Ovary (tissue), 3 donors: Measurements from ENCODE around the gene SVOPL.

Experiments used
- CTCF ChIP-seq, 3 donors: fragments of 450-650 bp in 2 of 3; fragments of 200-600 bp in 1 of 3; IDR thresholded peaks; one replicate each; pipeline versions ENCODE4 v1.5.1 to v1.8.0; 2016 to 2022; ENCODE audit warnings: antibody characterized with exemption in 3 of 3, mild to moderate bottlenecking in 1 of 3
- EP300 ChIP-seq: sonication (generic); formaldehyde crosslinking; IDR thresholded peaks from one replicate; pipeline ENCODE4 v1.6.1; 2017; ENCODE audit warnings: antibody characterized with exemption
- donor health status: DM: no; HTN: no; CAD: no.

GRCh38 chr7:138579136-138579535 lies 122.0 kb downstream of the SVOPL start:
- no peak for TF ChIP-seq CTCF (IDR thresholded peaks at IDR 0.05)
- no peak for TF ChIP-seq EP300
